ENCODE measurements around the gene CPT1B. TPM values are rescaled to one million over a fixed set of nuclear protein-coding genes. Genes with fewer than 3 reads are reported as not detected.

Gene CPT1B
- total and polyA plus RNA-seq, 2 experiments from 2014 or later: 5.6 to 14.4 TPM

DNA sequence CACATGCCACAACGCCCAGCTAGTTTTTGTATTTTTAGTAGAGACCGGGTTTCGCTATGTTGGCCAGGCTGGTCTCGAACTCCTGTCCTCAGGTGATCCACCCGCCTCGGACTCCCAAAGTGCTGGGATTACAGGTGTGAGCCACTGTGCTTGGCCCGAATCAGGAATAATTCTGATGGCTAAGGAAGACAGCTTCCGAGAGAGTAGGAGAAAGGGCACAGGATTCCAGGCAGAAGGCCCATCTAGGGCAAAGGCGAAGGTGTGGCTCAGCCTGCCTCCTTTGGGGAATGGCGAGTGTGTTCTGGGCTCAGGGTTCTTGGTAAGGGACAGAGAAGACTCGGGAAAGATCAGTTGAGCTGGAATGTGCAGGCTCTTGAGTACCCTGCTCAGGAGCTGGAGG is 13.9 kb downstream of the CPT1B start:
- Mint-ChIP-seq H3K4me1 (peaks cover 6% of the 10 kb centered on the region; the same call in 2 of the 3 replicates), H3K27me3 (ENCODE audit: insufficient read depth, low read depth, poor library complexity) (peaks cover 32% of the 10 kb centered on the region), H3K36me3 (ENCODE audit: low read depth) (peaks cover 11% of the 10 kb centered on the region; the same call in 2 of the 3 replicates), H3K27ac (no peak overlapping the region), H3K4me3 (peak overlapping the region; percentile 23; the same call in 1 of the 3 replicates), H3K9me3 (no peaks in the 10 kb centered on the region)
- Histone ChIP-seq H3K27ac (ENCODE audit: low read depth) (no peak overlapping the region), H3K9me2 (ENCODE audit: insufficient read depth) (no peaks in the 10 kb centered on the region), H3K4me3 (no peak overlapping the region), H3K36me3 (ENCODE audit: insufficient read depth) (no peaks in the 10 kb centered on the region), H2AFZ (no peak overlapping the region), H3K27me3 (ENCODE audit: insufficient read depth) (peaks cover 20% of the 10 kb centered on the region), H3F3A (replicated peaks; ENCODE audit: low read depth) (0 out of 2 replicates have a peak, but pooled peaks cover 3% of the 10 kb centered on the region), H3K79me2 (replicated peaks; ENCODE audit: insufficient read depth) (no peaks in the 10 kb centered on the region), H3K4me1 (ENCODE audit: insufficient read depth) (no peaks in the 10 kb centered on the region), H4K20me1 (replicated peaks; ENCODE audit: insufficient read depth) (no peaks in the 10 kb centered on the region), H3K4me2 (no peak overlapping the region)
- DNase-seq (ENCODE audit: low spot score): no peak
- ATAC-seq: no peak
- TF ChIP-seq JUNB (IDR thresholded peaks at IDR 0.05; ENCODE audit: unreplicated experiment): no peak
- TF ChIP-seq ZNF331 (CRISPR knock-in tag; IDR thresholded peaks at IDR 0.05; ENCODE audit: low read depth): no peak
- no peak for TF ChIP-seq ETS1 (IDR thresholded peaks at IDR 0.05)
- no peak for TF ChIP-seq ZNF114 (CRISPR knock-in tag; IDR thresholded peaks at IDR 0.05)
- TF ChIP-seq, protein P1, sequence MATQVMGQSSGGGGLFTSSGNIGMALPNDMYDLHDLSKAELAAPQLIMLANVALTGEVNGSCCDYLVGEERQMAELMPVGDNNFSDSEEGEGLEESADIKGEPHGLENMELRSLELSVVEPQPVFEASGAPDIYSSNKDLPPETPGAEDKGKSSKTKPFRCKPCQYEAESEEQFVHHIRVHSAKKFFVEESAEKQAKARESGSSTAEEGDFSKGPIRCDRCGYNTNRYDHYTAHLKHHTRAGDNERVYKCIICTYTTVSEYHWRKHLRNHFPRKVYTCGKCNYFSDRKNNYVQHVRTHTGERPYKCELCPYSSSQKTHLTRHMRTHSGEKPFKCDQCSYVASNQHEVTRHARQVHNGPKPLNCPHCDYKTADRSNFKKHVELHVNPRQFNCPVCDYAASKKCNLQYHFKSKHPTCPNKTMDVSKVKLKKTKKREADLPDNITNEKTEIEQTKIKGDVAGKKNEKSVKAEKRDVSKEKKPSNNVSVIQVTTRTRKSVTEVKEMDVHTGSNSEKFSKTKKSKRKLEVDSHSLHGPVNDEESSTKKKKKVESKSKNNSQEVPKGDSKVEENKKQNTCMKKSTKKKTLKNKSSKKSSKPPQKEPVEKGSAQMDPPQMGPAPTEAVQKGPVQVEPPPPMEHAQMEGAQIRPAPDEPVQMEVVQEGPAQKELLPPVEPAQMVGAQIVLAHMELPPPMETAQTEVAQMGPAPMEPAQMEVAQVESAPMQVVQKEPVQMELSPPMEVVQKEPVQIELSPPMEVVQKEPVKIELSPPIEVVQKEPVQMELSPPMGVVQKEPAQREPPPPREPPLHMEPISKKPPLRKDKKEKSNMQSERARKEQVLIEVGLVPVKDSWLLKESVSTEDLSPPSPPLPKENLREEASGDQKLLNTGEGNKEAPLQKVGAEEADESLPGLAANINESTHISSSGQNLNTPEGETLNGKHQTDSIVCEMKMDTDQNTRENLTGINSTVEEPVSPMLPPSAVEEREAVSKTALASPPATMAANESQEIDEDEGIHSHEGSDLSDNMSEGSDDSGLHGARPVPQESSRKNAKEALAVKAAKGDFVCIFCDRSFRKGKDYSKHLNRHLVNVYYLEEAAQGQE (IDR thresholded peaks at IDR 0.05; ENCODE audit: unreplicated experiment): no peak
- no peak for TF ChIP-seq EZH2 (IDR thresholded peaks at IDR 0.05; ENCODE audit: low read depth, unreplicated experiment)
- TF ChIP-seq CTCF (conservative IDR thresholded peaks at IDR 0.05; ENCODE audit: low read depth in 2 of 2): no peak
- TF ChIP-seq POLR2AphosphoS5 (IDR thresholded peaks at IDR 0.05; ENCODE audit: low read depth): no peak
- no peak for TF ChIP-seq EZH2phosphoT487 (IDR thresholded peaks at IDR 0.05; ENCODE audit: unreplicated experiment)
- no peak for TF ChIP-seq CREB1 (CRISPR knock-in tag; IDR thresholded peaks at IDR 0.05; ENCODE audit: low read depth)
- no peak for TF ChIP-seq ZNF462 (CRISPR knock-in tag; IDR thresholded peaks at IDR 0.05)
- no peak for TF ChIP-seq NANOG (IDR thresholded peaks at IDR 0.05; ENCODE audit: borderline replicate concordance)
- TF ChIP-seq STAT1 (IDR thresholded peaks at IDR 0.05; ENCODE audit: unreplicated experiment): no peak

Data from GM23338 (cell line).